H1 (cell line): Measurements from ENCODE around the gene APMAP.

ENCODE experiments used
- ATF2 ChIP-seq: IDR thresholded peaks from 2 replicates; pipeline ENCODE4 v1.6.1; 2012; ENCODE audit warnings: low read length, inconsistent platforms
- CBX8 ChIP-seq: fragments of 300-800, 300-1000 bp; sonication (generic); IDR thresholded peaks from 2 replicates; pipeline ENCODE4 v1.7.1; 2016; ENCODE audit warnings: low read depth, low read length, borderline replicate concordance
- CTCF ChIP-seq, 3 experiments: IDR thresholded peaks; 1 replicate in 2 of 3; 2 replicates in 1 of 3; pipeline versions ENCODE4 v1.5.1 to v1.6.1; 2011; ENCODE audit warnings: low read length in 3 of 3, mild to moderate bottlenecking in 3 of 3, inconsistent platforms in 2 of 3, low read depth in 1 of 3, moderate library complexity in 1 of 3; ENCODE audit not compliant: insufficient read depth in 1 of 3; ENCODE audit errors: control extremely low read depth in 1 of 3
- FOSL1 ChIP-seq: IDR thresholded peaks from 2 replicates; pipeline ENCODE4 v1.6.1; 2011; ENCODE audit warnings: mild to moderate bottlenecking, low read depth, low read length, moderate library complexity; ENCODE audit not compliant: insufficient read depth
- NRF1 ChIP-seq: IDR thresholded peaks from 2 replicates; pipeline ENCODE4 v1.6.1; 2011; ENCODE audit warnings: mild to moderate bottlenecking, low read depth, low read length, improper control_type of control experiment
- POLR2A ChIP-seq, 2 experiments: IDR thresholded peaks; 1 replicate in 1 of 2; 2 replicates in 1 of 2; pipeline ENCODE4 v1.6.1; 2011; ENCODE audit warnings: low read depth in 2 of 2, low read length in 2 of 2, mild to moderate bottlenecking in 2 of 2; ENCODE audit errors: control extremely low read depth in 1 of 2
- SP1 ChIP-seq: IDR thresholded peaks from 2 replicates; pipeline ENCODE4 v1.6.1; 2011; ENCODE audit warnings: low read depth, low read length
- TAF1 ChIP-seq: IDR thresholded peaks from 2 replicates; pipeline ENCODE4 v1.6.1; 2011; ENCODE audit warnings: mild to moderate bottlenecking, low read depth, low read length
- TBP ChIP-seq: IDR thresholded peaks from 2 replicates; pipeline ENCODE4 v1.6.1; 2011; ENCODE audit warnings: low read depth, low read length, improper control_type of control experiment

- TF ChIP-seq FOSL1 (no peak), TAF1 (no peak), SP1 (no peak), CTCF (IDR thresholded peaks at IDR 0.05; ENCODE audit: control extremely low read depth in 1 of 3, insufficient read depth in 1 of 3, low read depth in 1 of 3, low read length in 3 of 3) (no peak), NRF1 (no peak), TBP (no peak), POLR2A (IDR thresholded peaks at IDR 0.05; ENCODE audit: control extremely low read depth in 1 of 2, low read depth in 2 of 2, low read length in 2 of 2) (no peak), CBX8 (no peak), ATF2 (no peak)
Measured at GRCh38 chr20:24915892-24916291, 76.7 kb downstream of the APMAP start.
